OCI-LY1 (cell line): Measurements from ENCODE around the gene TMEM53.

Experiments
- CTCF ChIP-seq: fragments of 200-600 bp; sonication (generic), shearing (Covaris generic); IDR thresholded peaks from 2 replicates; pipeline ENCODE4 v1.5.1; 2017; ENCODE audit warnings: mild to moderate bottlenecking, antibody characterized with exemption, low read length, moderate library complexity, mixed read lengths
- EZH2 ChIP-seq: fragments of 200-600 bp; sonication (generic), shearing (Covaris generic); IDR thresholded peaks from 2 replicates; pipeline ENCODE4 v1.8.0; 2017; ENCODE audit warnings: borderline replicate concordance, mixed run types, mild to moderate bottlenecking, antibody characterized with exemption, low read length, moderate library complexity, mixed read lengths

GRCh38 chr1:44613941-44614340 is 60.3 kb downstream of the TMEM53 start:
- TF ChIP-seq EZH2 (no peak), CTCF (no peak)
